ENCODE measurements around the gene FANCM.

DNA sequence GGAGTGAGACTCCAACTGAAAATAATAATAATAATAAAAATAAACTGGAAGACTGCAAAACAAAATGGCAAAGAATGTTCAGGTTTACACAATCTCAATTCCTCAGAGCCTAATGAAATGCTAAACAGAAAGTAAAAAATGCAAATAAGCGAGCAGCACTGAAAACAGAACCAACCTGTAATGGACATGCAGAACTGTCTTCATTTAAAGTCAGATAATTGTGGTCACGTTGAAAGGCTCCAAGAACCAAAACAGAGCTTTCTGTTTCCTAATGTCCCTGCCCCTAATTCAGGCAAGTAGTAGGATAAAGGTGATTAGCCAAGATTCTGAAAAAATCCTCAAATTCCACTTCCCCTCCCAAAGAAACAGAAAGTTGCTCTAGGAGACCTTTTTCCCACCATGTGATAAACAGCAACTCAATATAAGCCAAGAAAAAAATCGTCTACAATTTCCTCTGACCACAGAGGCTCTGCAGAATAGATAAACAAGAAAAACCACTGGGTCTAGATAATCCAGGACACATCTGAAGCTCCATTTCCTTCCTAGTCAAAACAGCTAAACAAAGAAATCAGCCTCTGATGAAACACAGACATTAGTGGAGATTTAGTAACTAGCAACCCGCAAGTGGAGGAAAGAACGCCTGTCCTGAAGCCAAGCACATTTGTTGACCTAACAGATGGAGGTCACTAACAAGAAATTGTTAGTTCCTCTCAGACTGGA is 114.3 kb downstream of the FANCM start:
- TF ChIP-seq, protein P1, sequence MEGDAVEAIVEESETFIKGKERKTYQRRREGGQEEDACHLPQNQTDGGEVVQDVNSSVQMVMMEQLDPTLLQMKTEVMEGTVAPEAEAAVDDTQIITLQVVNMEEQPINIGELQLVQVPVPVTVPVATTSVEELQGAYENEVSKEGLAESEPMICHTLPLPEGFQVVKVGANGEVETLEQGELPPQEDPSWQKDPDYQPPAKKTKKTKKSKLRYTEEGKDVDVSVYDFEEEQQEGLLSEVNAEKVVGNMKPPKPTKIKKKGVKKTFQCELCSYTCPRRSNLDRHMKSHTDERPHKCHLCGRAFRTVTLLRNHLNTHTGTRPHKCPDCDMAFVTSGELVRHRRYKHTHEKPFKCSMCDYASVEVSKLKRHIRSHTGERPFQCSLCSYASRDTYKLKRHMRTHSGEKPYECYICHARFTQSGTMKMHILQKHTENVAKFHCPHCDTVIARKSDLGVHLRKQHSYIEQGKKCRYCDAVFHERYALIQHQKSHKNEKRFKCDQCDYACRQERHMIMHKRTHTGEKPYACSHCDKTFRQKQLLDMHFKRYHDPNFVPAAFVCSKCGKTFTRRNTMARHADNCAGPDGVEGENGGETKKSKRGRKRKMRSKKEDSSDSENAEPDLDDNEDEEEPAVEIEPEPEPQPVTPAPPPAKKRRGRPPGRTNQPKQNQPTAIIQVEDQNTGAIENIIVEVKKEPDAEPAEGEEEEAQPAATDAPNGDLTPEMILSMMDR (IDR thresholded peaks at IDR 0.05; ENCODE audit: low read depth, low read length, poor library complexity, severe bottlenecking), result no peak
- TF ChIP-seq EZH2phosphoT487 (IDR thresholded peaks at IDR 0.05; ENCODE audit: borderline replicate concordance, low read length), result no peak

All from DOHH2 (cell line).